ENCODE measurements around the gene ATP5ME. TPM values are rescaled to one million over a fixed set of nuclear protein-coding genes. Genes with fewer than 3 reads are reported as not detected.
A peak's percentile ranks its signal among the peaks of the same experiment; 100 is the strongest.

The ATP5ME gene
- total RNA-seq, 2 experiments from 2014 or later: 184 to 191 TPM

- Mint-ChIP-seq H3K27me3 (no peaks in the 10 kb centered on the region), H3K4me1 (peaks cover 6% of the 10 kb centered on the region), H3K4me3 (peak overlapping the region; percentile 25), H3K27ac (no peak overlapping the region), H3K36me3 (peaks cover 11% of the 10 kb centered on the region), H3K9me3 (no peaks in the 10 kb centered on the region)
- ATAC-seq (ENCODE audit: low read depth) (no peak), DNase-seq (peak; percentile 27)
- POLR2A ChIA-PET: interaction anchor here (0.8 to 4.2 kb wide), 2 partner anchors 8 to 22 kb away, joined by 3 to 59 read pairs; partner anchors contain the start of genes ATP5ME and MYL5
Measured at GRCh38 chr4:665381-665750, 8.7 kb downstream of the ATP5ME start.

GRCh38 chr4:664713-665231, 9.3 kb downstream of the ATP5ME start:
- no peaks in the 10 kb centered on the region for H3K27me3 Mint-ChIP-seq
- ATAC-seq (ENCODE audit: low read depth) (no peak), DNase-seq (peak; percentile 29)
- H3K4me1 Mint-ChIP-seq: peaks cover 6% of the 10 kb centered on the region
- POLR2A ChIA-PET: interaction anchor here (0.8 to 4.2 kb wide), 5 partner anchors 9 to 181 kb away, joined by 3 to 59 read pairs (median 4); partner anchors contain the start of genes ATP5ME and MYL5
- peak overlapping the region; percentile 90 for H3K27ac Mint-ChIP-seq
- H3K4me3 Mint-ChIP-seq: peak overlapping the region; percentile 85
- no peaks in the 10 kb centered on the region for H3K9me3 Mint-ChIP-seq
- H3K36me3 Mint-ChIP-seq: peaks cover 16% of the 10 kb centered on the region

- Mint-ChIP-seq H3K9me3 (peaks cover 5% of the 10 kb centered on the region), H3K27me3 (no peaks in the 10 kb centered on the region), H3K36me3 (peaks cover 19% of the 10 kb centered on the region), H3K27ac (peak overlapping the region; percentile 90), H3K4me1 (peaks cover 6% of the 10 kb centered on the region), H3K4me3 (peak overlapping the region; percentile 86)
- peak; percentile 82 for ATAC-seq (ENCODE audit: low read depth)
- POLR2A ChIA-PET: interaction anchor here (0.6 to 4.2 kb wide), 8 partner anchors 10 to 647 kb away, joined by 3 to 59 read pairs (median 4); partner anchors contain the start of genes ATP5ME, MYL5, PIGG and ZNF721
- peak; percentile 86 for DNase-seq
Measured at GRCh38 chr4:663438-664428, 10.3 kb downstream of the ATP5ME start.

- POLR2A ChIA-PET: interaction anchor here (1.1 to 4.2 kb wide), 3 partner anchors 11 to 188 kb away, joined by 4 to 59 read pairs (median 5); partner anchors contain the start of genes ATP5ME and MYL5
- Mint-ChIP-seq H3K36me3 (peaks cover 19% of the 10 kb centered on the region), H3K27ac (peak overlapping the region; percentile 82), H3K27me3 (no peaks in the 10 kb centered on the region), H3K9me3 (peaks cover 5% of the 10 kb centered on the region), H3K4me3 (peak overlapping the region; percentile 86), H3K4me1 (peaks cover 6% of the 10 kb centered on the region)
- ATAC-seq (ENCODE audit: low read depth) (peak; percentile 2), DNase-seq (no peak)
Measured at GRCh38 chr4:663046-663437, 11.0 kb downstream of the ATP5ME start.

- H3K27ac Mint-ChIP-seq: no peak overlapping the region
- H3K4me1 Mint-ChIP-seq: peaks cover 6% of the 10 kb centered on the region
- POLR2A ChIA-PET: interaction anchor here (1.1 to 4.2 kb wide), 4 partner anchors 12 to 187 kb away, joined by 4 to 59 read pairs (median 4); partner anchors contain the start of genes ATP5ME and MYL5
- H3K4me3 Mint-ChIP-seq: peak overlapping the region; percentile 35
- H3K27me3 Mint-ChIP-seq: no peaks in the 10 kb centered on the region
- H3K36me3 Mint-ChIP-seq: peaks cover 19% of the 10 kb centered on the region
- DNase-seq: no peak
- ATAC-seq (ENCODE audit: low read depth): no peak
- H3K9me3 Mint-ChIP-seq: peaks cover 5% of the 10 kb centered on the region
Measured at GRCh38 chr4:661881-662761, 12.0 kb downstream of the ATP5ME start.

GRCh38 chr4:661231-661630, 12.8 kb downstream of the ATP5ME start:
- POLR2A ChIA-PET: interaction anchor here (1.7 kb wide), 1 partner anchor 13 kb away, joined by 4 read pairs; the partner anchor contains the start of genes ATP5ME and MYL5
- no peaks in the 10 kb centered on the region for H3K27me3 Mint-ChIP-seq
- H3K4me3 Mint-ChIP-seq: no peak overlapping the region
- DNase-seq: no peak
- H3K9me3 Mint-ChIP-seq: peaks cover 5% of the 10 kb centered on the region
- H3K27ac Mint-ChIP-seq: no peak overlapping the region
- H3K4me1 Mint-ChIP-seq: peaks cover 6% of the 10 kb centered on the region
- peaks cover 19% of the 10 kb centered on the region for H3K36me3 Mint-ChIP-seq
- ATAC-seq (ENCODE audit: low read depth): no peak

GRCh38 chr4:660401-660800, 13.7 kb downstream of the ATP5ME start:
- H3K27me3 Mint-ChIP-seq: no peaks in the 10 kb centered on the region
- no peak for ATAC-seq (ENCODE audit: low read depth)
- POLR2A ChIA-PET: interaction anchor here (1.7 kb wide), 1 partner anchor 14 kb away, joined by 4 read pairs; the partner anchor contains the start of genes ATP5ME and MYL5
- peaks cover 6% of the 10 kb centered on the region for H3K4me1 Mint-ChIP-seq
- H3K4me3 Mint-ChIP-seq: no peak overlapping the region
- peaks cover 5% of the 10 kb centered on the region for H3K9me3 Mint-ChIP-seq
- H3K36me3 Mint-ChIP-seq: peaks cover 19% of the 10 kb centered on the region
- DNase-seq: no peak
- no peak overlapping the region for H3K27ac Mint-ChIP-seq

GRCh38 chr4:659851-660250, 14.2 kb downstream of the ATP5ME start:
- Mint-ChIP-seq H3K27ac (no peak overlapping the region), H3K9me3 (peaks cover 5% of the 10 kb centered on the region), H3K36me3 (peaks cover 19% of the 10 kb centered on the region), H3K4me3 (no peak overlapping the region), H3K4me1 (peaks cover 3% of the 10 kb centered on the region), H3K27me3 (no peaks in the 10 kb centered on the region)
- POLR2A ChIA-PET: interaction anchor here (1.7 kb wide), 1 partner anchor 14 kb away, joined by 4 read pairs; the partner anchor contains the start of genes ATP5ME and MYL5
- DNase-seq (no peak), ATAC-seq (ENCODE audit: low read depth) (no peak)

GRCh38 chr4:658681-659667, 15.1 kb downstream of the ATP5ME start:
- H3K36me3 Mint-ChIP-seq: peaks cover 18% of the 10 kb centered on the region
- H3K4me1 Mint-ChIP-seq: no peaks in the 10 kb centered on the region
- peak overlapping the region; percentile 60 for H3K27ac Mint-ChIP-seq
- ATAC-seq (ENCODE audit: low read depth): no peak
- DNase-seq: no peak
- no peaks in the 10 kb centered on the region for H3K27me3 Mint-ChIP-seq
- H3K4me3 Mint-ChIP-seq: no peak overlapping the region
- H3K9me3 Mint-ChIP-seq: peaks cover 5% of the 10 kb centered on the region
- POLR2A ChIA-PET: no interaction called here

- Mint-ChIP-seq H3K9me3 (peaks cover 5% of the 10 kb centered on the region), H3K27me3 (no peaks in the 10 kb centered on the region), H3K4me3 (no peak overlapping the region), H3K4me1 (no peaks in the 10 kb centered on the region), H3K36me3 (peaks cover 18% of the 10 kb centered on the region), H3K27ac (no peak overlapping the region)
- ATAC-seq (ENCODE audit: low read depth) (no peak), DNase-seq (no peak)
- POLR2A ChIA-PET: no interaction called here
Measured at GRCh38 chr4:657834-658667, 16.0 kb downstream of the ATP5ME start.

- DNase-seq: no peak
- H3K27me3 Mint-ChIP-seq: no peaks in the 10 kb centered on the region
- H3K36me3 Mint-ChIP-seq: peaks cover 18% of the 10 kb centered on the region
- H3K27ac Mint-ChIP-seq: no peak overlapping the region
- no peak overlapping the region for H3K4me3 Mint-ChIP-seq
- peaks cover 5% of the 10 kb centered on the region for H3K9me3 Mint-ChIP-seq
- POLR2A ChIA-PET: no interaction called here
- no peak for ATAC-seq (ENCODE audit: low read depth)
- no peaks in the 10 kb centered on the region for H3K4me1 Mint-ChIP-seq
Measured at GRCh38 chr4:657338-657833, 16.7 kb downstream of the ATP5ME start.
